ENCODE results near the gene ZNF613. TPM values are rescaled to one million over a fixed set of nuclear protein-coding genes. Genes with fewer than 3 reads are reported as not detected.

Gene ZNF613
- total RNA-seq, 1 experiment from 2014 or later, result 2.2 TPM

- no peaks in the 10 kb centered on the region for H3K4me1 ChIP-seq (ENCODE audit: control insufficient read depth in 1 of 2, insufficient read depth in 2 of 2, low read length in 2 of 2)
- H3K9ac ChIP-seq (ENCODE audit: low read length), result no peak overlapping the region
- H4K20me1 ChIP-seq (ENCODE audit: insufficient read depth), result no peaks in the 10 kb centered on the region
- H3K4me3 ChIP-seq (replicated peaks in 1 of 2; ENCODE audit: low read depth in 1 of 2, low read length in 2 of 2), result no peak overlapping the region
- no peak overlapping the region for H2AFZ ChIP-seq (ENCODE audit: low read depth, low read length, poor library complexity, severe bottlenecking)
- POLR2A ChIA-PET, result no interaction called here
- H3K79me2 ChIP-seq (ENCODE audit: insufficient read depth, low read length), result no peaks in the 10 kb centered on the region
- H3K9me2 ChIP-seq (ENCODE audit: insufficient read depth), result no peaks in the 10 kb centered on the region
- intact Hi-C loops (cut with micrococcal nuclease), result no loop called here
- BruUV-seq (replicated peaks), result no TSS peak
- H3K9me3 ChIP-seq (ENCODE audit: control insufficient read depth in 1 of 2, insufficient read depth in 1 of 2, low read depth in 1 of 2, low read length in 2 of 2), result peaks cover 23 to 32% of the 10 kb centered on the region in 2 experiments; a peak in 3 of 4 replicates
- TF ChIP-seq EZH2 (IDR thresholded peaks at IDR 0.05) (no peak), TCF7L2 (IDR thresholded peaks at IDR 0.05; ENCODE audit: borderline replicate concordance, extremely low read depth, insufficient read depth, insufficient read length) (no peak), REST (IDR thresholded peaks at IDR 0.05; ENCODE audit: low read depth) (no peak), SP1 (IDR thresholded peaks at IDR 0.05; ENCODE audit: low read depth) (no peak), CBX3 (IDR thresholded peaks at IDR 0.05; ENCODE audit: low read depth) (no peak)
- H3K36me3 ChIP-seq (ENCODE audit: control insufficient read depth in 1 of 2, insufficient read depth in 2 of 2, low read length in 2 of 2), result no peaks in the 10 kb centered on the region
- ATAC-seq, result no peak
- no peak overlapping the region for H3K27ac ChIP-seq (ENCODE audit: low read depth, low read length)
- H3K4me2 ChIP-seq (ENCODE audit: low read length), result no peak overlapping the region
- H3K27me3 ChIP-seq (ENCODE audit: insufficient read depth, low read length), result no peaks in the 10 kb centered on the region
- no peak for DNase-seq (ENCODE audit: low read depth, low spot score)
- CTCF ChIA-PET, result no interaction called here
- RAD21 ChIA-PET (ENCODE audit: low non-redundant PET in 1 of 2, low total read pairs in 2 of 2, uncharacterized antibody in 2 of 2, unreplicated experiment in 2 of 2), result no interaction called here
Measured at GRCh38 chr19:51977346-51977745, 50.1 kb downstream of the ZNF613 start.

- Histone ChIP-seq H3K79me2 (ENCODE audit: insufficient read depth, low read length) (no peaks in the 10 kb centered on the region), H2AFZ (ENCODE audit: low read depth, low read length, poor library complexity, severe bottlenecking) (no peak overlapping the region), H3K9me2 (ENCODE audit: insufficient read depth) (no peaks in the 10 kb centered on the region), H3K9ac (ENCODE audit: low read length) (no peak overlapping the region), H3K27ac (ENCODE audit: low read depth, low read length) (no peak overlapping the region), H3K4me1 (ENCODE audit: control insufficient read depth in 1 of 2, insufficient read depth in 2 of 2, low read length in 2 of 2) (no peaks in the 10 kb centered on the region), H3K4me2 (ENCODE audit: low read length) (no peak overlapping the region), H3K36me3 (ENCODE audit: control insufficient read depth in 1 of 2, insufficient read depth in 2 of 2, low read length in 2 of 2) (no peaks in the 10 kb centered on the region), H3K4me3 (replicated peaks in 1 of 2; ENCODE audit: low read depth in 1 of 2, low read length in 2 of 2) (no peak overlapping the region), H4K20me1 (ENCODE audit: insufficient read depth) (no peaks in the 10 kb centered on the region), H3K27me3 (ENCODE audit: insufficient read depth, low read length) (no peaks in the 10 kb centered on the region), H3K9me3 (ENCODE audit: control insufficient read depth in 1 of 2, insufficient read depth in 1 of 2, low read depth in 1 of 2, low read length in 2 of 2) (peaks cover 20% of the 10 kb centered on the region in 2 experiments; a peak in 2 of 4 replicates)
- DNase-seq (ENCODE audit: low read depth, low spot score) (no peak), ATAC-seq (no peak)
- RAD21 ChIA-PET (ENCODE audit: low non-redundant PET in 1 of 2, low total read pairs in 2 of 2, uncharacterized antibody in 2 of 2, unreplicated experiment in 2 of 2), result no interaction called here
- intact Hi-C loops (cut with micrococcal nuclease), result no loop called here
- CTCF ChIA-PET, result no interaction called here
- TF ChIP-seq EZH2phosphoT487 (IDR thresholded peaks at IDR 0.05; ENCODE audit: borderline replicate concordance), result no peak
- TF ChIP-seq MAX (IDR thresholded peaks at IDR 0.05), result no peak
- no peak for TF ChIP-seq CEBPB (IDR thresholded peaks at IDR 0.05; ENCODE audit: low read depth)
- no peak for TF ChIP-seq REST (IDR thresholded peaks at IDR 0.05; ENCODE audit: low read depth)
- no peak for TF ChIP-seq SRF (IDR thresholded peaks at IDR 0.05; ENCODE audit: low read depth)
- TF ChIP-seq ATF3 (IDR thresholded peaks at IDR 0.05), result no peak
- TF ChIP-seq EZH2 (IDR thresholded peaks at IDR 0.05), result no peak
- POLR2A ChIA-PET, result no interaction called here
- BruUV-seq (replicated peaks), result no TSS peak
Measured at GRCh38 chr19:51978882-51979281, 51.6 kb downstream of the ZNF613 start.

All from HCT116 (cell line).